ENCODE results near the gene FTCD.

GRCh38 chr21:46199436-46200373 lies 44.3 kb upstream of the FTCD start:
- no peak for TF ChIP-seq EZH2 (IDR thresholded peaks at IDR 0.05; ENCODE audit: borderline replicate concordance, low read length)
- TF ChIP-seq, protein P1, sequence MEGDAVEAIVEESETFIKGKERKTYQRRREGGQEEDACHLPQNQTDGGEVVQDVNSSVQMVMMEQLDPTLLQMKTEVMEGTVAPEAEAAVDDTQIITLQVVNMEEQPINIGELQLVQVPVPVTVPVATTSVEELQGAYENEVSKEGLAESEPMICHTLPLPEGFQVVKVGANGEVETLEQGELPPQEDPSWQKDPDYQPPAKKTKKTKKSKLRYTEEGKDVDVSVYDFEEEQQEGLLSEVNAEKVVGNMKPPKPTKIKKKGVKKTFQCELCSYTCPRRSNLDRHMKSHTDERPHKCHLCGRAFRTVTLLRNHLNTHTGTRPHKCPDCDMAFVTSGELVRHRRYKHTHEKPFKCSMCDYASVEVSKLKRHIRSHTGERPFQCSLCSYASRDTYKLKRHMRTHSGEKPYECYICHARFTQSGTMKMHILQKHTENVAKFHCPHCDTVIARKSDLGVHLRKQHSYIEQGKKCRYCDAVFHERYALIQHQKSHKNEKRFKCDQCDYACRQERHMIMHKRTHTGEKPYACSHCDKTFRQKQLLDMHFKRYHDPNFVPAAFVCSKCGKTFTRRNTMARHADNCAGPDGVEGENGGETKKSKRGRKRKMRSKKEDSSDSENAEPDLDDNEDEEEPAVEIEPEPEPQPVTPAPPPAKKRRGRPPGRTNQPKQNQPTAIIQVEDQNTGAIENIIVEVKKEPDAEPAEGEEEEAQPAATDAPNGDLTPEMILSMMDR (conservative IDR thresholded peaks at IDR 0.05 in 1 of 2, IDR thresholded peaks at IDR 0.05 in 1 of 2; ENCODE audit: extremely low read depth in 1 of 2, insufficient read depth in 1 of 2, low read depth in 1 of 2, low read length in 2 of 2), result no peak

Measured in mammary epithelial cell (primary cell).